A549 (cell line): Measurements from ENCODE around the gene CPNE4. TPM values are rescaled to one million over a fixed set of nuclear protein-coding genes. Genes with fewer than 3 reads are reported as not detected.

ENCODE experiments used
- ATAC-seq, 2 experiments: fragments of 200-7000 bp in 1 of 2; fragments of >200 bp in 1 of 2; cut with Nextera tagmentation in 1 of 2; cut with Tn5 transposase in 1 of 2; 3 replicates each; pipeline versions ENCODE4 v1.8.0 to v1.9.1; 2018 to 2020; ENCODE audit warnings: mild to moderate bottlenecking in 1 of 2, moderate library complexity in 1 of 2
- CTCF ChIA-PET: fragments of 300-600 bp; sonication (Branson Sonifier 250); formaldehyde crosslinking; extraction: SDS; loops from one replicate; lab custom pipeline; 2021; ENCODE audit warnings: antibody characterized with exemption, inconsistent platforms; lab: Yijun Ruan, JAX
- POLR2A ChIA-PET: fragments of 350-600 bp; formaldehyde crosslinking; extraction: SDS; loops from one replicate; lab custom pipeline; 2021; ENCODE audit warnings: antibody characterized with exemption, inconsistent platforms; lab: Yijun Ruan, JAX
- DNase-seq, 2 experiments: peaks; one replicate each; pipeline versions ENCODE4 v3.0.0 to v3.0.0-alpha.2; 2011 to 2016; ENCODE audit warnings: low read depth in 1 of 2, low spot score in 1 of 2
- FAIRE-seq: peaks from 2 replicates; lab custom pipeline; 2011; peaks lifted over from hg19 to GRCh38; lab: Jason Lieb, UNC
- H3K27ac ChIP-seq, 2 experiments: fragments of >200 bp; sonication (Bioruptor Twin); formaldehyde crosslinking; 3 replicates each; pipeline ENCODE4 v1.5.1; 2016 to 2017
- H3K4me1 ChIP-seq: fragments of >200 bp; sonication (Bioruptor Twin); formaldehyde crosslinking; 3 replicates; pipeline ENCODE4 v1.6.1; 2016
- H3K4me2 ChIP-seq: fragments of >200 bp; sonication (Bioruptor Twin); formaldehyde crosslinking; 3 replicates; pipeline ENCODE4 v1.6.1; 2016
- H3K4me3 ChIP-seq: fragments of >200 bp; sonication (Bioruptor Twin); formaldehyde crosslinking; 3 replicates; pipeline ENCODE4 v1.5.1; 2016
- H3K9me3 ChIP-seq: fragments of >200 bp; sonication (Bioruptor Twin); formaldehyde crosslinking; 3 replicates; pipeline ENCODE4 v1.6.1; 2016
- CBX2 ChIP-seq: fragments of 200-600 bp; sonication (generic); IDR thresholded peaks from 2 replicates; pipeline ENCODE4 v1.6.1; 2016; ENCODE audit warnings: low read depth, mild to moderate bottlenecking, borderline replicate concordance
- CBX8 ChIP-seq: fragments of 200-600 bp; sonication (generic); IDR thresholded peaks from 2 replicates; pipeline ENCODE4 v1.6.1; 2016
- EP300 ChIP-seq, 2 experiments: fragments of >200 bp; sonication (Bioruptor Twin); formaldehyde crosslinking; IDR thresholded peaks; 2 replicates in 1 of 2; 3 replicates in 1 of 2; pipeline ENCODE4 v1.6.1; 2016 to 2017
- HOXB5 ChIP-seq: fragments of 250-450 bp; sonication (Bioruptor Pico); IDR thresholded peaks from 2 replicates; pipeline ENCODE4 v1.5.0; 2020; ENCODE audit warnings: mild to moderate bottlenecking, moderate library complexity
- JUN ChIP-seq, 2 experiments: fragments of >200 bp; sonication (Bioruptor Twin); formaldehyde crosslinking; IDR thresholded peaks; 2 replicates in 1 of 2; 3 replicates in 1 of 2; pipeline ENCODE4 v1.6.1; 2016 to 2017
- KDM5A ChIP-seq: fragments of 200-600 bp; sonication (generic); IDR thresholded peaks from 2 replicates; pipeline ENCODE4 v1.6.1; 2016; ENCODE audit warnings: antibody characterized with exemption, mild to moderate bottlenecking
- NFE2L2 ChIP-seq: fragments of 150-350 bp; conservative IDR thresholded peaks from 2 replicates; pipeline ENCODE4 v1.6.1; 2014; ENCODE audit warnings: low read length
- NR3C1 ChIP-seq: fragments of >200 bp; sonication (Bioruptor Twin); formaldehyde crosslinking; IDR thresholded peaks from 3 replicates; pipeline ENCODE4 v1.6.1; 2017
- POLR2A ChIP-seq: IDR thresholded peaks from 2 replicates; pipeline ENCODE4 v1.6.1; 2012; ENCODE audit warnings: mild to moderate bottlenecking, low read length
- POLR2AphosphoS2 ChIP-seq: conservative IDR thresholded peaks from 2 replicates; pipeline ENCODE4 v1.6.1; 2012; ENCODE audit warnings: low read length, improper control_type of control experiment, inconsistent platforms
- RAD21 ChIP-seq, 2 experiments: fragments of >200 bp in 1 of 2; sonication (Bioruptor Twin) in 1 of 2; formaldehyde crosslinking in 1 of 2; IDR thresholded peaks in 1 of 2; conservative IDR thresholded peaks in 1 of 2; 2 replicates in 1 of 2; 3 replicates in 1 of 2; pipeline ENCODE4 v1.6.1; 2012 to 2018; ENCODE audit warnings: inconsistent platforms in 1 of 2
- RCOR1 ChIP-seq: fragments of 150-350 bp; IDR thresholded peaks from 2 replicates; pipeline ENCODE4 v1.6.1; 2014; ENCODE audit warnings: antibody characterized with exemption, low read length, low read depth
- ZC3H11A ChIP-seq: fragments of 450-650 bp; IDR thresholded peaks from 2 replicates; pipeline ENCODE4 v1.6.1; 2014; ENCODE audit warnings: antibody characterized with exemption, mild to moderate bottlenecking
- ZFP36 ChIP-seq: fragments of 450-650 bp; IDR thresholded peaks from 2 replicates; pipeline ENCODE4 v1.6.1; 2014; ENCODE audit warnings: borderline replicate concordance; ENCODE audit not compliant: partially characterized antibody
- WGBS: methylation state at CpG from one replicate; pipeline ENCODE4 v1.1.6; 2017; ENCODE audit errors: missing lambda C conversion rate; 5-methylcytosine and 5-hydroxymethylcytosine counted together
- polyA plus RNA-seq, 4 experiments: library from polyadenylated mRNA; depleted of rRNA in 3 of 4; stranded (reverse); fragments of >200 nt; fragmentation: RNase III in 1 of 4; extraction: RNeasy Plus Mini Kit Qiagen cat#74134 plus additional on column Dnase treatment in 1 of 4; gene quantifications; 2 replicates in 3 of 4; 3 replicates in 1 of 4; pipeline ENCODE4 v1.2.3, GENCODE V29; 2011 to 2017
- TF ChIP-seq, protein P1 (sequence below): fragments of 450-650 bp; IDR thresholded peaks from 2 replicates; pipeline ENCODE4 v1.6.1; 2014; ENCODE audit warnings: antibody characterized with exemption
- TF ChIP-seq, protein P2 (sequence below): IDR thresholded peaks from 2 replicates; pipeline ENCODE4 v1.6.1; 2012
- TF ChIP-seq, protein P3 (sequence below): fragments of >200 bp; sonication (Bioruptor Twin); formaldehyde crosslinking; IDR thresholded peaks from 2 replicates; pipeline ENCODE4 v1.6.1; 2016
- TF ChIP-seq, protein P4 (sequence below): IDR thresholded peaks from 2 replicates; pipeline ENCODE4 v1.6.1; 2012
- TF ChIP-seq, protein P5 (sequence below): fragments of 200-600 bp; sonication (generic); IDR thresholded peaks from 2 replicates; pipeline ENCODE4 v1.6.1; 2016; ENCODE audit warnings: antibody characterized with exemption, mild to moderate bottlenecking, moderate library complexity

Gene CPNE4
- polyA plus RNA-seq, 2 of the 4 experiments (the other 2 are of a cell fraction): 3.6 to 8.7 TPM

DNA sequence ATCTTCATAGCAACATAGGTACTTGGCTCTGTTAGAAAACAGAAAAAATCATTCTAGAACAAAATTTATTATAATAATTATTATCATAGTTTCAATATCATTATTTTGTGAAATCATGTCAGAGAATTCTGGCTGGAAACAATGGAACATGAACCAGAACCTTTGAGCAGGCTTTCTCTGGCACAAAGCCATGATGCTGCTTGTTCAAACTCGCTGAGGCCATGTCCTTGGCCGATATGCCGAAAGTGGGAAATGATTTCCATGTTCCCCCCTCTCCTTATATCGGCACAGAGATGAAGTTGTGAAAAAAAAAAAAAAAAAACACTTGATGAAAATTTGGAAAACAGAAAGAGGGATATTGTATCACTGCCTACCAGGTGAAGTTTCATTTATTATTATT lies 483.1 kb downstream of the CPNE4 start:
- Histone ChIP-seq H3K4me1 (no peaks in the 10 kb centered on the region), H3K9me3 (no peaks in the 10 kb centered on the region), H3K27ac (no peak overlapping the region), H3K4me3 (no peak overlapping the region)
- FAIRE-seq (no peak), ATAC-seq (no peak)
- POLR2A ChIA-PET: no interaction called here
- WGBS: 83% methylated on average over 4 of the region's 4 CpGs
- no peak for TF ChIP-seq RAD21 (conservative IDR thresholded peaks at IDR 0.05 in 1 of 2, IDR thresholded peaks at IDR 0.05 in 1 of 2)
- TF ChIP-seq ZC3H11A: no peak
- TF ChIP-seq NR3C1: no peak
- no peak for TF ChIP-seq ZFP36
- no peak for TF ChIP-seq CBX2
- TF ChIP-seq, protein P1, sequence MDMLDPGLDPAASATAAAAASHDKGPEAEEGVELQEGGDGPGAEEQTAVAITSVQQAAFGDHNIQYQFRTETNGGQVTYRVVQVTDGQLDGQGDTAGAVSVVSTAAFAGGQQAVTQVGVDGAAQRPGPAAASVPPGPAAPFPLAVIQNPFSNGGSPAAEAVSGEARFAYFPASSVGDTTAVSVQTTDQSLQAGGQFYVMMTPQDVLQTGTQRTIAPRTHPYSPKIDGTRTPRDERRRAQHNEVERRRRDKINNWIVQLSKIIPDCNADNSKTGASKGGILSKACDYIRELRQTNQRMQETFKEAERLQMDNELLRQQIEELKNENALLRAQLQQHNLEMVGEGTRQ: no peak
- TF ChIP-seq EP300 (IDR thresholded peaks at IDR 0.05): no peak
- TF ChIP-seq, all 56 proteins: peak for 0
- H3K4me2 ChIP-seq: no peak overlapping the region
- no peak for DNase-seq
- CTCF ChIA-PET: no interaction called here

DNA sequence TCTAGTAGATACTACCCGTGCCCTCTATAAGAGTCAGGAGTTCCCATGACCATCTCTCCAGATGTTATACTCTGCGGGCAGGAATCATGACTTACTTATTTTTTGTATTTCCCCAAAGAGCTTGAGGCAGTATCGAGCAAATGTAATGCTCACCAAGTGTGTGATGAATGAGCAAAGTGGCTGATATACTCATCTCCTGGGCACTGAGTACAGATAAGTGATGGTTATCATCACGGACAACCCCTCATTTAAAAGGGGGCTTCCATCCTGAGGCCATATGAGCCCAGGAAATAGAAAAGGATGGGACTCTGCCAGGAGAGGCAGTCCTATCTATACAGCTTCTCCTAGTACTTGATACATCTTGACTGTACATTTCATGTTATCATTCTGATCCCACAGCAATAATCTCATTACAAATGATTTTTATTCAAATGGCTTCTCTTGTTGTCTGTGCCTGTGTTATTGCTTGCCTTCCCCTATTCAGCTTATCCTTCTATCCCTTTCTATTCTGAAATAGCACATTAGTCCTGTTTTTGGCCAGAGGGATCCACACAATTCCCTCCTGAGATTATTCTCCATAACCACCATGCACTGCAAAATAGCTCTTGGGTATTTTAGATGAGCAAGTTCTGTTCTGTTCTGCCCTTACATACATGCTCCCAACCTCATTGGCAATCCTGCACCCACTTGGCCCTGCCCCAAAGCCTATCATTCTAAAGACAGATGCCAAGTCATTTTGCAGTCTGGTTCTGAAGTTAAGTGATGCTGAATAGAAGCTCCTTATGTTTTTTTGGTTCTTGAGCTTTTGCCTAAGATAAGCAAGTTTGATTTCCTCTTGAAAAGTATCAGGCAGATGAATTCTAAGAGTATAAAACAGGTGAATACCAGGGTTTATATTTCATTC lies 484.0 kb downstream of the CPNE4 start:
- no peaks in the 10 kb centered on the region for H3K4me1 ChIP-seq
- no peaks in the 10 kb centered on the region for H3K9me3 ChIP-seq
- WGBS: 57% methylated on average over 4 of the region's 4 CpGs
- FAIRE-seq (no peak), DNase-seq (no peak), ATAC-seq (no peak)
- POLR2A ChIA-PET: no interaction called here
- no peak for TF ChIP-seq CBX8
- no peak for TF ChIP-seq NFE2L2
- no peak for TF ChIP-seq HOXB5 (CRISPR knock-in tag)
- TF ChIP-seq, protein P2, sequence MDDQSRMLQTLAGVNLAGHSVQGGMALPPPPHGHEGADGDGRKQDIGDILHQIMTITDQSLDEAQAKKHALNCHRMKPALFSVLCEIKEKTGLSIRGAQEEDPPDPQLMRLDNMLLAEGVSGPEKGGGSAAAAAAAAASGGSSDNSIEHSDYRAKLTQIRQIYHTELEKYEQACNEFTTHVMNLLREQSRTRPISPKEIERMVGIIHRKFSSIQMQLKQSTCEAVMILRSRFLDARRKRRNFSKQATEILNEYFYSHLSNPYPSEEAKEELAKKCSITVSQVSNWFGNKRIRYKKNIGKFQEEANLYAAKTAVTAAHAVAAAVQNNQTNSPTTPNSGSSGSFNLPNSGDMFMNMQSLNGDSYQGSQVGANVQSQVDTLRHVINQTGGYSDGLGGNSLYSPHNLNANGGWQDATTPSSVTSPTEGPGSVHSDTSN: no peak
- TF ChIP-seq, protein P3, sequence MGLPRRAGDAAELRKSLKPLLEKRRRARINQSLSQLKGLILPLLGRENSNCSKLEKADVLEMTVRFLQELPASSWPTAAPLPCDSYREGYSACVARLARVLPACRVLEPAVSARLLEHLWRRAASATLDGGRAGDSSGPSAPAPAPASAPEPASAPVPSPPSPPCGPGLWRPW: no peak
- no peak for TF ChIP-seq CBX2
- no peak for TF ChIP-seq JUN (IDR thresholded peaks at IDR 0.05)
- TF ChIP-seq RCOR1: no peak
- no peak for TF ChIP-seq POLR2AphosphoS2
- TF ChIP-seq POLR2A: no peak
- TF ChIP-seq, protein P4, sequence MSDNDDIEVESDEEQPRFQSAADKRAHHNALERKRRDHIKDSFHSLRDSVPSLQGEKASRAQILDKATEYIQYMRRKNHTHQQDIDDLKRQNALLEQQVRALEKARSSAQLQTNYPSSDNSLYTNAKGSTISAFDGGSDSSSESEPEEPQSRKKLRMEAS: no peak
- TF ChIP-seq, protein P5, sequence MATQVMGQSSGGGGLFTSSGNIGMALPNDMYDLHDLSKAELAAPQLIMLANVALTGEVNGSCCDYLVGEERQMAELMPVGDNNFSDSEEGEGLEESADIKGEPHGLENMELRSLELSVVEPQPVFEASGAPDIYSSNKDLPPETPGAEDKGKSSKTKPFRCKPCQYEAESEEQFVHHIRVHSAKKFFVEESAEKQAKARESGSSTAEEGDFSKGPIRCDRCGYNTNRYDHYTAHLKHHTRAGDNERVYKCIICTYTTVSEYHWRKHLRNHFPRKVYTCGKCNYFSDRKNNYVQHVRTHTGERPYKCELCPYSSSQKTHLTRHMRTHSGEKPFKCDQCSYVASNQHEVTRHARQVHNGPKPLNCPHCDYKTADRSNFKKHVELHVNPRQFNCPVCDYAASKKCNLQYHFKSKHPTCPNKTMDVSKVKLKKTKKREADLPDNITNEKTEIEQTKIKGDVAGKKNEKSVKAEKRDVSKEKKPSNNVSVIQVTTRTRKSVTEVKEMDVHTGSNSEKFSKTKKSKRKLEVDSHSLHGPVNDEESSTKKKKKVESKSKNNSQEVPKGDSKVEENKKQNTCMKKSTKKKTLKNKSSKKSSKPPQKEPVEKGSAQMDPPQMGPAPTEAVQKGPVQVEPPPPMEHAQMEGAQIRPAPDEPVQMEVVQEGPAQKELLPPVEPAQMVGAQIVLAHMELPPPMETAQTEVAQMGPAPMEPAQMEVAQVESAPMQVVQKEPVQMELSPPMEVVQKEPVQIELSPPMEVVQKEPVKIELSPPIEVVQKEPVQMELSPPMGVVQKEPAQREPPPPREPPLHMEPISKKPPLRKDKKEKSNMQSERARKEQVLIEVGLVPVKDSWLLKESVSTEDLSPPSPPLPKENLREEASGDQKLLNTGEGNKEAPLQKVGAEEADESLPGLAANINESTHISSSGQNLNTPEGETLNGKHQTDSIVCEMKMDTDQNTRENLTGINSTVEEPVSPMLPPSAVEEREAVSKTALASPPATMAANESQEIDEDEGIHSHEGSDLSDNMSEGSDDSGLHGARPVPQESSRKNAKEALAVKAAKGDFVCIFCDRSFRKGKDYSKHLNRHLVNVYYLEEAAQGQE: no peak
- no peak for TF ChIP-seq KDM5A
- no peak overlapping the region for H3K27ac ChIP-seq
- no peak overlapping the region for H3K4me3 ChIP-seq
- CTCF ChIA-PET: interaction anchor here (1.4 kb wide), 1 partner anchor 11 kb away, joined by 5 read pairs; no protein-coding TSS in a partner anchor
- H3K4me2 ChIP-seq: no peak overlapping the region
